HUES6 (cell line): ENCODE data around the gene BST1.

Experiments used
- H3K27ac ChIP-seq: 2 replicates; pipeline ENCODE4 v1.7.0; 2013; ENCODE audit warnings: low read depth, mild to moderate bottlenecking, low read length, inconsistent platforms
- H3K27me3 ChIP-seq: 2 replicates; pipeline ENCODE4 v1.6.1; 2013; ENCODE audit warnings: low read length; ENCODE audit not compliant: control insufficient read depth, insufficient read depth
- H3K36me3 ChIP-seq: 2 replicates; pipeline ENCODE4 v1.6.1; 2013; ENCODE audit warnings: low read length; ENCODE audit not compliant: control insufficient read depth, insufficient read depth
- H3K4me1 ChIP-seq: 2 replicates; pipeline ENCODE4 v1.6.1; 2013; ENCODE audit warnings: low read length; ENCODE audit not compliant: control insufficient read depth, insufficient read depth
- H3K4me3 ChIP-seq: 2 replicates; pipeline ENCODE4 v1.5.1; 2013; ENCODE audit warnings: low read depth, low read length
- H3K9ac ChIP-seq: one replicate; pipeline ENCODE4 v1.6.1; 2013; ENCODE audit warnings: mild to moderate bottlenecking, low read length
- H3K9me3 ChIP-seq: 2 replicates; pipeline ENCODE4 v1.6.1; 2013; ENCODE audit warnings: low read depth, low read length; ENCODE audit not compliant: control insufficient read depth, insufficient read depth

BST1 gene

GRCh38 chr4:15712214-15712613 is 9.3 kb downstream of the BST1 start:
- no peak overlapping the region for H3K4me3 ChIP-seq
- no peaks in the 10 kb centered on the region for H3K4me1 ChIP-seq
- H3K9ac ChIP-seq: no peak overlapping the region
- no peaks in the 10 kb centered on the region for H3K9me3 ChIP-seq
- no peaks in the 10 kb centered on the region for H3K36me3 ChIP-seq
- no peak overlapping the region for H3K27ac ChIP-seq
- H3K27me3 ChIP-seq: no peaks in the 10 kb centered on the region

- no peaks in the 10 kb centered on the region for H3K4me1 ChIP-seq
- no peak overlapping the region for H3K9ac ChIP-seq
- H3K27ac ChIP-seq: no peak overlapping the region
- no peaks in the 10 kb centered on the region for H3K27me3 ChIP-seq
- H3K9me3 ChIP-seq: no peaks in the 10 kb centered on the region
- no peaks in the 10 kb centered on the region for H3K36me3 ChIP-seq
- H3K4me3 ChIP-seq: no peak overlapping the region
Observed at GRCh38 chr4:15714141-15714540, 11.3 kb downstream of the BST1 start.

- no peaks in the 10 kb centered on the region for H3K4me1 ChIP-seq
- no peaks in the 10 kb centered on the region for H3K27me3 ChIP-seq
- H3K36me3 ChIP-seq: no peaks in the 10 kb centered on the region
- H3K27ac ChIP-seq: no peak overlapping the region
- H3K9me3 ChIP-seq: no peaks in the 10 kb centered on the region
- no peak overlapping the region for H3K4me3 ChIP-seq
- H3K9ac ChIP-seq: no peak overlapping the region
Observed at GRCh38 chr4:15714646-15715435, 12.0 kb downstream of the BST1 start.

- H3K9me3 ChIP-seq: no peaks in the 10 kb centered on the region
- H3K4me3 ChIP-seq: no peak overlapping the region
- no peaks in the 10 kb centered on the region for H3K36me3 ChIP-seq
- no peaks in the 10 kb centered on the region for H3K4me1 ChIP-seq
- H3K27me3 ChIP-seq: no peaks in the 10 kb centered on the region
- no peak overlapping the region for H3K9ac ChIP-seq
- no peak overlapping the region for H3K27ac ChIP-seq
Observed at GRCh38 chr4:15716115-15716514, 13.2 kb downstream of the BST1 start.

GRCh38 chr4:15717086-15717485 is 14.2 kb downstream of the BST1 start:
- H3K9me3 ChIP-seq: no peaks in the 10 kb centered on the region
- H3K27ac ChIP-seq: no peak overlapping the region
- H3K9ac ChIP-seq: no peak overlapping the region
- H3K4me1 ChIP-seq: no peaks in the 10 kb centered on the region
- no peaks in the 10 kb centered on the region for H3K36me3 ChIP-seq
- no peaks in the 10 kb centered on the region for H3K27me3 ChIP-seq
- H3K4me3 ChIP-seq: no peak overlapping the region

GRCh38 chr4:15717657-15718416 is 15.0 kb downstream of the BST1 start:
- Histone ChIP-seq H3K27me3 (no peaks in the 10 kb centered on the region), H3K36me3 (no peaks in the 10 kb centered on the region), H3K9me3 (no peaks in the 10 kb centered on the region), H3K9ac (no peak overlapping the region), H3K4me3 (no peak overlapping the region), H3K27ac (no peak overlapping the region), H3K4me1 (no peaks in the 10 kb centered on the region)

GRCh38 chr4:15718465-15718864 is 15.6 kb downstream of the BST1 start:
- H3K27ac ChIP-seq: no peak overlapping the region
- H3K27me3 ChIP-seq: no peaks in the 10 kb centered on the region
- no peaks in the 10 kb centered on the region for H3K9me3 ChIP-seq
- H3K9ac ChIP-seq: no peak overlapping the region
- no peaks in the 10 kb centered on the region for H3K4me1 ChIP-seq
- no peaks in the 10 kb centered on the region for H3K36me3 ChIP-seq
- no peak overlapping the region for H3K4me3 ChIP-seq

- Histone ChIP-seq H3K27me3 (no peaks in the 10 kb centered on the region), H3K9me3 (no peaks in the 10 kb centered on the region), H3K4me1 (no peaks in the 10 kb centered on the region), H3K9ac (no peak overlapping the region), H3K4me3 (no peak overlapping the region), H3K27ac (no peak overlapping the region), H3K36me3 (no peaks in the 10 kb centered on the region)
Observed at GRCh38 chr4:15718959-15719358, 16.1 kb downstream of the BST1 start.

GRCh38 chr4:15719506-15719905 is 16.6 kb downstream of the BST1 start:
- Histone ChIP-seq H3K4me3 (no peak overlapping the region), H3K9ac (no peak overlapping the region), H3K36me3 (no peaks in the 10 kb centered on the region), H3K9me3 (no peaks in the 10 kb centered on the region), H3K4me1 (no peaks in the 10 kb centered on the region), H3K27ac (no peak overlapping the region), H3K27me3 (no peaks in the 10 kb centered on the region)

- no peak overlapping the region for H3K4me3 ChIP-seq
- no peaks in the 10 kb centered on the region for H3K4me1 ChIP-seq
- no peaks in the 10 kb centered on the region for H3K9me3 ChIP-seq
- no peaks in the 10 kb centered on the region for H3K36me3 ChIP-seq
- H3K27me3 ChIP-seq: no peaks in the 10 kb centered on the region
- H3K27ac ChIP-seq: no peak overlapping the region
- no peak overlapping the region for H3K9ac ChIP-seq
Observed at GRCh38 chr4:15720851-15721250, 18.0 kb downstream of the BST1 start.

- Histone ChIP-seq H3K27me3 (no peaks in the 10 kb centered on the region), H3K9me3 (no peaks in the 10 kb centered on the region), H3K4me3 (no peak overlapping the region), H3K9ac (no peak overlapping the region), H3K36me3 (no peaks in the 10 kb centered on the region), H3K4me1 (no peaks in the 10 kb centered on the region), H3K27ac (no peak overlapping the region)
Observed at GRCh38 chr4:15725608-15726007, 22.7 kb downstream of the BST1 start.
